Head of caudate nucleus (tissue), 42 donors: ENCODE results near the gene CHST8.

Experiments
- DNase-seq, 42 donors: peaks; one replicate each; pipeline versions ENCODE4 v3.0.0 to v3.0.0-alpha.2; 2020 to 2021; ENCODE audit warnings: mixed read lengths in 7 of 42
- intact Hi-C: fragments of 100-400 bp; cut with DNase I; formaldehyde crosslinking; loops from one replicate; pipeline ENCODE4 v1.15.0; 2022

Gene CHST8

DNA sequence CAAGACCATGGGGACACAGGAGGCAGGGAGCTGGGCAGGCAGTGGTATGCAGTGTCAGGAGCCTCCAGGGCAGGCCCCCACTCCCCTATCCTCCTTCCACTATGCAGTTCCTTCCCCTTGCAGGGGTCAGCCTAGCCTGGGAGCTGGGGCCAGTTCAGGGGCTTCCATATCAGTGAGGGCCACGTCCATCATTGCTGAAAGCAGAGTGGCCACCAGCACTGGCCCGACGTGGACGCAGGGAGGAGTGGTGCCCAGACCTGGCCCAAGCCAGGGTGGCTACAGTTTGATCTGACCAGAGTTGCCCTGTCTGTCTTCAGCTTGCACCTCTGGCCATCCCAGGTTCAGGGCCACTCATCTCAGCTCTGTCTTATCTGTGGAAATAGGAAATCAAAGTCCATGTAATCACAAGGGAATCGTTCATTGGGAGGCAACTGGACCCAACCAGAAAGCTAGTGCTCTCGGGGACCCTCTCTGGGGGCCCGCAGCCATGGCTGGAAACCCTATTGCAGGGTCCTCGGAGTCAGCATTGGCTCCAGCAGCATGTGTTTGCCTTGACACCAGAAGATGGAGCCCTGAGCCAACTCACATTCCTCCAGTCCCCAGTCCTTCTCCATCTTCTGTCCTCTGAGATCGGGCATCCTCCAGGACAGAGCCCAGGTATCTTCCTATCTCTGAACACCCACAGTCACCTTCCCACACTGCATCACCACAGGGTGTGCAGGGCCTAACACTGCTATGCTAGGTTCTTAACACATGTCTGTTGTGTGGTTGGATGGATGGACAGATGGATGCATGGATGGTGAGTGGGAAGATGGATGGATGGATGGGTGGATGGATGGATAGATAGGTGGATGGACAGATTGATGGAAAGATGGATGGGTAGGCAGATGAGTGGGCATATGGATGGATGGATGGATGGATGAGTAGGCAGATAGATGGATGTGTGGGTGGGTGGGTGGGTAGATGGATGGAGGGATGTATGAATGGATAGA, 99.2 kb downstream of the CHST8 start:
- intact Hi-C loops = no loop called here
- DNase-seq = peak in 11 of 42 donors; percentile 28 to 64 (median 42)

DNA sequence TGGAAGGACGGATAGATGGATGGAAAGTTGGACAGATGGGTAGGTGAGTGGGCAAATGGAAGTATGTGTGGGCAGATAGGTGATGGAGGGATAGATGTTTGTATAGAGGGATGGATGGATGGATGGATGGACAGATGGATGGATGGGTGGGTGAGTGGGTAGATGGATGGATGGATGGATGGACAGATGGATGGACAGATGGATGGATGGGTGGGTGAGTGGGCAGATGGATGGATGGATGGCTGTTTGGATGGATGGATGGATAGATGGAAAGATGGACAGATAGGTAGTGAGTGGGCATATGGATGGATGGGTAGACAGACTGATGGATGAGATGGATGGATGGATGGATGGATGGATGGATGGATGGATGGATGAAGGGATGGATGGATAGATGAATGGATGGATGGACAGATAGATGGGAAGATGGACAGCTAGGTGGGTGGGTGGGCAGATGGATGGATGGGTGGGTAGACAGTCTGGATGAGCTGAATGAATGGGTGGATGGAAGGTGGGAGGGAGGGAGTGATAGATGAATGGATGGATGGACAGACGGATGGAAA, 100.1 kb downstream of the CHST8 start:
- DNase-seq = no peak
- intact Hi-C loops = no loop called here

- DNase-seq = peak in 40 of 42 donors; percentile 9 to 84 (median 56)
- intact Hi-C loops = no loop called here
Measured at GRCh38 chr19:33722456-33723239, 100.9 kb downstream of the CHST8 start.

DNA sequence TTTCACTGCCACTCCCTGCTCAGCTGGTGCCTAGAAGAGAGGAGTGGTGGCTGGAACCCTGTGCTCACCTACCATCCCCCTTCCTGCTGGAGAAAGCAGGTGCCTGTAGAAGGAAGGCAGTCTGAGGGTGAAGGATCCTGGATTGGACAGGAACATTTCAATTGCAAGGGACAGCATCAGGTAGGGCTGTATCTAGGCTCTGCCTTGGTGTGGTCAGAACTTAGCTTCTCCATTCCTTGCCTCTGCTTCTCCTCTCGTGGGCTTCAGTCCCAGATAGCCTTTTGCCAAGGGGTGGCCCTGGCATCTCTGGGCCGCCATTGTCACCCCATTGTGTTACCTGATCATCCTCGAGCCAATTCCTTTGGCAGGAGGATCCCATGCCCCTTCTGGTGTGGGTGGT, 101.8 kb downstream of the CHST8 start:
- no peak for DNase-seq
- intact Hi-C loops = no loop called here

GRCh38 chr19:33724021-33724720, 102.4 kb downstream of the CHST8 start:
- intact Hi-C loops = no loop called here

GRCh38 chr19:33724721-33725060, 102.9 kb downstream of the CHST8 start:
- intact Hi-C loops = no loop called here
- DNase-seq = no peak

More at GRCh38 chr19:33724021-33724720, 102.4 kb downstream of the CHST8 start:
- no peak for DNase-seq

GRCh38 chr19:33725567-33725966, 103.8 kb downstream of the CHST8 start:
- DNase-seq = no peak
- intact Hi-C loops = no loop called here

- intact Hi-C loops = no loop called here
- no peak for DNase-seq
Measured at GRCh38 chr19:33726756-33727155, 105.0 kb downstream of the CHST8 start.

GRCh38 chr19:33727331-33727998, 105.7 kb downstream of the CHST8 start:
- no peak for DNase-seq

GRCh38 chr19:33728141-33728540, 106.4 kb downstream of the CHST8 start:
- intact Hi-C loops = no loop called here
- DNase-seq = no peak

More at GRCh38 chr19:33727331-33727998, 105.7 kb downstream of the CHST8 start:
- intact Hi-C loops = no loop called here

DNA sequence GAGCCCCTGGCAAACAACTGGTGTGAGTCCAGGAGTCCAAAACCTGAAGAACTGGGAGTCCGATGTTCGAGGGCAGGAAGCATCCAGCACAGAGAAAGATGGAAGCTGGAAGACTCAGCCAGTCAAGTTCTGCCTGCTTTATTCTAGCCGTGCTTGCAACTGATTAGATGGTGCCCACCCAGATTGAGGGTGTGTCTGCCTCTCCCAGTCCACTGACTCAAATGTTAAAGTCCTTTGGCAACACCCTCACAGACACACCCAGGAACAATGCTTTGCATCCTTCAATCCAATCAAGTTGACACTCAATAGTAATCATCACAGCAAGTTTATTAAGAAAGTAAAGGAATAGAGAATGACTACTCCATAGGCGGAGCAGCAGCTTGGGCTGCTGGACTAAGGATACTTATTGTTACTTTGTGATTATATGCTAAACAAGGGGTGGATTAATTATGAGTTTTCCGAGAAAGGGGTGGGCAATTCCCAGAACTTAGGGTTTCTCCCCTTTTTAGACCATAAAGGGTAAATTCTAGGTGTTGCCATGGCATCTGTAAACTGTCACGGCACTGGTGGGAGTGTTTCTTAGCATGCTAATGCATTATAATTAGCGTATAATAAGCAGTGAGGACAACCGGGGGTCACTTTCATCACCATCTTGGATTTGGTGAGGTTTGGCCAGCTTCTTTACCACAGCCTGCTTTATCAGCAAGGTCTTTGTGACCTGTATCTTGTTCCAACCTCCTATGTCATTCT, 109.3 kb downstream of the CHST8 start:
- DNase-seq = no peak
- intact Hi-C loops = no loop called here

GRCh38 chr19:33731881-33732280, 110.1 kb downstream of the CHST8 start:
- DNase-seq = no peak
- intact Hi-C loops = no loop called here

GRCh38 chr19:33734913-33735312, 113.2 kb downstream of the CHST8 start:
- peak in 26 of 42 donors; percentile 13 to 69 (median 36) for DNase-seq
- intact Hi-C loops = no loop called here

DNA sequence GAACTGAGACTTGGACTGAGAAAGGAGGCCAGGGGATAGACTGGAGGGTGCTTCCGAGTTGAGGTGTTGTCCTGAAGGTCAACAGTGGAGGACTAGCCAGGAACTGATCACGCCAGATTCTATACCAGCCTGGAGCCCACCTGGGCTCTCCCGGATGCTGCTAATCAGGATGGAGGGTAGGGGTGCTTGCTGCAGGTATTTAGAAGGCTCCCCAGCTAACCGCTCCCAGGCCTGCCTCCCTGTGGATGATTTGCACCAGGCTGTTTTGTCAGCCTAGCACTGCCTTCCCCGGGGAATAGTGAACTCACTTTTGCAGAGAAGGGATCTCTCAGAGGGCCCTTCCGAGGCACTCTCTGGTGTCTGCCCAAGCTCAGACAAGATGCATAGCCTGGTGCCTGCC, 114.4 kb downstream of the CHST8 start:
- DNase-seq = no peak
- intact Hi-C loops = no loop called here

DNA sequence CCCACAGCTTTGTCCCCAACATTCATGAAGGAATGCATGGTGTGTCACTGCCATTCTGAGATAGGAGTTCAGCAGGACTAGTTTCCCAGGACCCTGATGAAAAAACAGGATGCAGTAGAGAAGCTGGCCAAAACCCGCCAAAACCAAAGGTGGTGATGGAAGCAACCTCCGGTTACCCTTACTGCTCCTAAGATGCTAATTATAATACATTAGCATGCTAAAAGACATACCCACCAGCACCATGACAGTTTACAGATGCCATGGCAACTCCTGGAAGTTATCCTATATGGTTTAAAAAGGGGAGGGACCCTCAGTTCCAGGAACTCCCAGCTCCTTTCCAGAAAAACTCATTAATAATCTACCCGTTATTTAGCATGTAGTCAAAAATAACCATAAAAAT, 115.0 kb downstream of the CHST8 start:
- DNase-seq = no peak
- intact Hi-C loops = no loop called here

- DNase-seq = peak in 3 of 42 donors; percentile 24 to 50 (median 34)
- intact Hi-C loops = no loop called here
Measured at GRCh38 chr19:33737681-33738371, 116.1 kb downstream of the CHST8 start.

DNA sequence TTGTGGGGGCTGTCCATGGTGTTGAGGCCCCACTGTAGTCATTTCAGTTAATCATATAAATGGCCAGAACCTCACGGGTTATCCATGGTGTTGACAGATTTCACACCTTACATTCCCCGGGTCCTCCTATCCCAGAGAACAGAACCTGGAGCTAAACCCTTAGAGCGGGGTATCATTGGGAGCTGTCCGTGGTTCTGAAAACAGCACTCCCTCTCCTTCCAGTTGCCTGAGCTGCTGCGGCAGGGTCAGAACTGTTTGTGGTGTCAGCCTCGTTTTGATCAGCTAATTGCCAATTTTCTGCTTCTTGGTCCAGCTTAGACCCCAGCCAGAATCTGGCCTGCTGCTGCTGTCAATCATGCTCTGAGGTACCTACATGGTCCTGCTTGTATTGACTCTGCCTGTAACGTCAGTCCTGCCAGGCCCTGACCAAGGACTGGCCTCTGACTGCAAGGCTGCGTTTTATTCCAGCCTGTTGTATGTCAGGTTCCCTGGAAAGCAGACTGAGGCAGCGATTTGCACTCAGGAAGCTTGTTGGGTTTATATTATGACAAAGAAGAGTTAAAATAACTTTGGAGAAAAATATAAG, 119.2 kb downstream of the CHST8 start:
- intact Hi-C loops = no loop called here
- peak in 10 of 42 donors; percentile 23 to 56 (median 37) for DNase-seq
